ENCODE measurements around the gene GLI3.

DNA sequence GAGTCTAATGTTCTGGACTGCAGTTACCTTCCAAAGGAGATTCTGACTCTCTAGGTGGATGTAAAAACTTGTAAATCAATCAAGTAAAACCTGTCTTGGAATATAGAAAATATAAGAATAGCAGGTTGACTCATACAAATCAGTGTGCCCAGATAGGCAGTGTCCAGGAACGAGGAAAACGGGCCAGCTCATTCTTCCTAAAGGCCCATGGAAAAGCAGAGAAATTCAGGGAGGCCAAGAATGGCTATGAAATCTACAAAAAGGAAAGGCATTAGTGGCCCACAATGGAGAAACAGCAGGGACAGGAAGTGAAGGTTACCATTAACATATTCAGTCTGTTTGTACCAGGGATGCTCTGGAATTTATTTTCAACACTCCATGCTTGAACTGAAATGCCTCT lies 14.9 kb downstream of the GLI3 start:
- TF ChIP-seq, protein P1, sequence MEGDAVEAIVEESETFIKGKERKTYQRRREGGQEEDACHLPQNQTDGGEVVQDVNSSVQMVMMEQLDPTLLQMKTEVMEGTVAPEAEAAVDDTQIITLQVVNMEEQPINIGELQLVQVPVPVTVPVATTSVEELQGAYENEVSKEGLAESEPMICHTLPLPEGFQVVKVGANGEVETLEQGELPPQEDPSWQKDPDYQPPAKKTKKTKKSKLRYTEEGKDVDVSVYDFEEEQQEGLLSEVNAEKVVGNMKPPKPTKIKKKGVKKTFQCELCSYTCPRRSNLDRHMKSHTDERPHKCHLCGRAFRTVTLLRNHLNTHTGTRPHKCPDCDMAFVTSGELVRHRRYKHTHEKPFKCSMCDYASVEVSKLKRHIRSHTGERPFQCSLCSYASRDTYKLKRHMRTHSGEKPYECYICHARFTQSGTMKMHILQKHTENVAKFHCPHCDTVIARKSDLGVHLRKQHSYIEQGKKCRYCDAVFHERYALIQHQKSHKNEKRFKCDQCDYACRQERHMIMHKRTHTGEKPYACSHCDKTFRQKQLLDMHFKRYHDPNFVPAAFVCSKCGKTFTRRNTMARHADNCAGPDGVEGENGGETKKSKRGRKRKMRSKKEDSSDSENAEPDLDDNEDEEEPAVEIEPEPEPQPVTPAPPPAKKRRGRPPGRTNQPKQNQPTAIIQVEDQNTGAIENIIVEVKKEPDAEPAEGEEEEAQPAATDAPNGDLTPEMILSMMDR (conservative IDR thresholded peaks at IDR 0.05 in 1 of 2, IDR thresholded peaks at IDR 0.05 in 1 of 2; ENCODE audit: low read depth in 1 of 2, low read length in 2 of 2) = no peak
- TF ChIP-seq EZH2 (IDR thresholded peaks at IDR 0.05; ENCODE audit: low read length, missing control alignments) = no peak

Data from fibroblast of lung (primary cell).